HG02885 (cell line): ENCODE measurements around the gene LRMDA.
A peak's percentile ranks its signal among the peaks of the same experiment; 100 is the strongest.

Experiments
- ATAC-seq: cut with Tn5 transposase; IDR thresholded peaks from one replicate; pipeline ENCODE4 v1.9.1; 2021; ENCODE audit warnings: mild to moderate bottlenecking; ENCODE audit not compliant: unreplicated experiment, poor library complexity

LRMDA gene

DNA sequence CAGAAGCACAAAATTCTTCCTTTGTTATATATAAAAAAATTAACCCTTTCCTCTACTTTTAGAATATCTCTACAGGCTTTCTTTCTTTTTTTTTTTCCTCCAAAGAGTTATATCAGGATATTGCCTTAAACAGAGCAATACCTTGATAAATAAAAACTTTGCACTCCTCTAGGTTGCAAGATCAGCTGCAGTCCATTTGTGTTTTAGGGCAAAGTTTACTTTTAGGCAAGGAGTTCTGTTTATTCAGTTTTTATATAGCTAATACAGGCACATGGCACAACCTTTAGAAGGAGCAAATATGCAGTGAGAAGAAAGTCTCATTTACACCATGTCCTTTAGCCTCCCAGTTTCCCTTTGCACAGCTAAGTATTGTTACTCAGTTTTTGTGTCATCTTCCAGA lies 10.3 kb downstream of the LRMDA start:
- ATAC-seq = no peak

DNA sequence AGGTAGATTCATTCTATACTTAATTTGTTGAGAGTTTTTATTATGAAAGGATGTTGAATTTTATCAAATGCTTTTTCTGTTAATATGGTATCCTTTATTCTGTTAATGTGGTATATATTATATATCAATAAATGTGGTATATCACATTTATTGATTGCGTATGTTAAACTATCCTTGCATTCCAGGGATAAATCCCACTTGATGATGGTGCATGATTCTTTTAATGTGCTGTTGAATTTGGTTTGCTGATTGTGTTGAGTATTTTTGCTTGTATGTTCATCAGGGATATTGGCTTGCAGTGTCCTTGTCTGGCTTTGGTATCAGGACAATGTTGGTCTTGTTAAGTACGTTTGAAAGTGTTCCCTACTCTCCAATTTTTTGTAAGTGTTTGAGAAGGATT lies 11.9 kb downstream of the LRMDA start:
- no peak for ATAC-seq

GRCh38 chr10:75444781-75445386 lies 13.5 kb downstream of the LRMDA start:
- ATAC-seq = no peak

DNA sequence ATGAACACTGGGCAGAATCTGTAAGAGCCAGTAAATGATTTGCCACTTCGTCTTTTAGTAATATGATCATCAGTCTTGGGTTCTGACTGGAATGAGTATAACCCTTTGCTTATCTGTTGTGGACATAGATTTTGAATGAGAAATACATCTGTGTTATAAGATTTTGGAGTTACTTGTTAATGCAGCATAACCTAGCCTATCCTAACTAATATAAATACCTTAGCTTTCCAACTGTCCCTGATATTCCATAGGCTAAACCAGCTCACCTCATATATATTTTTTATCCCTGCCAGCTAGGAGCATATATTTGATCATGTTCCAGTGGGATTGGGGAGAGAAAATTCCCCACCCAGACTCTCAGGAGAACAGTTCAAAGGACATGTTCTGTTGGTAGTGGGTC lies 15.1 kb downstream of the LRMDA start:
- ATAC-seq = no peak

DNA sequence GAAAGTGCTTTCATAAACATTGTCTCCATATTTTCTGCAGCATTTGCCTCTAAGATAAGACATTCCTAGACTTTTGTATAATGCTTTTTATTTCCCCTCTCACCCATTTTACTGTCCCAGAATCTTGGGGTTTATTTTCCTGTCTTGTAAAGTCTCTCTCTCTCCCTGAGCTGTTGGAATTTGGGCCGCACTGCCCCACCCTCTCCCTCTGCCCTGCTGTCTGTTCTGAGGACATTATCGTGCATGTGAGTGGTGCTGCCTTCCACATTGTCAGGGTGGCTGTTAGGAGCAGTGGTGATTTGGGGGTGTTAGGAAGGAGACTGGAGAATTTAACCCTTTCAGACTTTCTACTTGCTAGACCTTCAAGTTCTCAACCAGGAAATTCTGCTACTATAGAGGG lies 16.7 kb downstream of the LRMDA start:
- no peak for ATAC-seq

GRCh38 chr10:75449382-75450074 lies 18.1 kb downstream of the LRMDA start:
- no peak for ATAC-seq

DNA sequence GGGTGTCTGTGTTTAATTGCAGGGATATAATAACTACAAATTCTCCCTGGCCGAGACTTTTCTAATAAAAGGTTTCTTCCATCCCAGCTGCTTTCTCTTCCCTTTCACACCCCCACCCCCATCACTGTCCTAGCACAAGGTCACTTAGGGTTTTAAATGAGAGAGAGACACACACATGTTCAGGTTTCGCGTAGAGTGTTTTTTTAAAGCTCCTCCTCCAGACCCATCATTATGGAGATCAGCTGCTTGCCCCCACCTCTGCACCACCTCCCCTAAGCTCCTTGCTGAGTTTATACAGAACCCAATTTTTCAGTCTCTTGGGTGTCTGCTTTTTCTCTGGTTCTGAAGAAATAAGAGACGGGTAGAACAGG lies 18.6 kb downstream of the LRMDA start:
- ATAC-seq = no peak

DNA sequence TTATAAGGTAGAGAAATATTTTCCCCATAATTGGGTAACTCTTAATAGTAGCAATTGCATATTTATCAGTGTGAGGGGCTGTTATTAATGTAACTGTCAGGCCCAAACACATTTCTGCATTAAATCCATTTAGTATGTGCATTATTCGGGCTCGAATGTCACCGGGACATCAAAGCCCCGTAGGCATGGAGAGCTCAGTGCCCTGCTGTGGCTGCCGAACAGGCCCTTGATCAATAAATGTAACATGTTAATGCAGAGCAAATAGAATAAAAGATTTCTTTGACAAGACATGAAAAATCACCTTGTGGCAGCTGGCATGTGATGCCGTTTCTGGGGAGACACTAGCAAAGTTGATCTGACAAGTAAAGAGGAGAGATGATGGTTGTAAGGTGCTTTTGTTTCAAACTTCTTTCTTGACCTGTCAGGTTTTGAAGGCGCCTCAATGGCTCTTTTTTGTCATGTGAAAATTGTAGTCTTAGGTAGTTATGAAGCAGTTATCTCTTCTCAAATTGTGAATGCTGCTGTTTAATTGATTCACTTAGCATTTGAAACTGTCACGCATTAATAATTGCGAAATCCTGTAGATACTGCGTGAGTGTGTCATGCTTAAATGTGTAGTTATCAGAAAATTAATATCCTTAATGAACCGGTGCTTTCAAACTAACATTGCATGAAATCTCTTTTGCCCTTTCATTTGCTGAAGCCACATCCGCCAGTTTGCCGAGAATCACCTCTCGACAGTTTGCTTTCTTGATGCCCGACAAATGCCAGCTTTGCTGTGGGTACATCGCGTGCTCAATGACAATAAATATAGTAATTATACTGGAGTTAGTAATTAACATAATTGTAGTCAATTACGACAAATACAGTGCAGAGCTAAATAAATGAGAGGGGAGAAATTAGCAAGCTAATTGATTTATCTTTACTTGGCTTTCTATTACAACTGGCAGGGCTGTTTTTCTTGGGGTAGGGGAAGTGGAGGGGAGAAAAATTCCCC lies 19.5 kb downstream of the LRMDA start:
- ATAC-seq = no peak

DNA sequence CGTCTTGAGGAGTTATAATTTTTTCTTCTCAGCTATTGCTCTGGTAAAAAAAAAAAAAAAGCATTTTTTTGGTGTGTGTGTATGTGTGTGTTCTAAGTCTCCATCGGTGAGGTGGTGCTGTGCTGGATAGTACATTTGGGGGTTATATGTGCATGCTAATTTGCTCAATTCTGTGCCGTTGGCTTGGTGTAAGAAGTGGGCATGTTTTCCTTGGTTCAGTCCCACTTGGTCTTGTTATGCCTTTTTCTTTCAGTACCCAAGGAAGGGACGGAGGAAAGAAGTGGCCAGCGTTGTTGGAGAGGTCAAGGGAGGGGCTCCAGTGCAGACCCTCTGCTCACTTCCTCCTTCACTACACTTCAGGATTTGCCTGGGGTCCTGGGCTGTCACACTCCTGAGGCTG lies 20.4 kb downstream of the LRMDA start:
- no peak for ATAC-seq

DNA sequence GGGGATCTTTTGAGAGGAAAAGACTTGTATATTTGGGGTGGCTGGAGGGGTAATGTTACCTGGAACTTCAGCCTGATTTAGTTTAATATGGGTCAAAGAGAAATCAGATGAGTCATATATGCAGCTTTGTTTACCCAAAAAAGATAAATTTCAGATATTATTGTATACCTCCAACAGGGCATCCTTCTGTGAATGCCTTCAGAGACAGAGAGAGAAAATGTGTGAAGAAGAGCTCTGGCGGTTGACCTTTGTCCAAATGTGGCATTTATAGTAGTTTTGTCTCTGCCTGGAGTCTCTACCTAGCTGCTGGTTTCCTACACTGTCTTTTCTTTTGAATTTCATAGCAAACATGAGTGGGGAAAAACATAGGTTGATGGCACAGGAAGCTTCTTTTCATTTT lies 21.6 kb downstream of the LRMDA start:
- ATAC-seq = no peak

GRCh38 chr10:75456122-75456521 lies 24.7 kb downstream of the LRMDA start:
- ATAC-seq = no peak

DNA sequence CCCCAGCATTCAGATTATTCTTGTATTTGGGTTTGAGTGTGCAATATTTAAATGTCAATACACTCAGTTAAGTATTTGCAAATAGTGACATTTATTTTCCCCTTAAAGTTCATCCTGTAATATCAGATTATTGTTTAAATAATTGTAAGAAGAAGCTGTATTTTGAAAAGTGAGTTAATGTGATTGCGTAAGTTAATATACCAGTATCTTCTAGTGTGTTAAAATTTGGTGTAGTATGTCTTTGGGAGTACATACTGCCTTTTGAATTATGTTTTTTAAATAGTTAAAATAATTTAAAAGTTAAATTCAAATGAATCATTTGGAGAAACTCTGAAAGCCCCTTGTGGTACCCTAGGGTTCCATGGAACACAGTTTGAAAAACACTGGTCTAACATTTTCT lies 28.6 kb downstream of the LRMDA start:
- ATAC-seq = no peak

DNA sequence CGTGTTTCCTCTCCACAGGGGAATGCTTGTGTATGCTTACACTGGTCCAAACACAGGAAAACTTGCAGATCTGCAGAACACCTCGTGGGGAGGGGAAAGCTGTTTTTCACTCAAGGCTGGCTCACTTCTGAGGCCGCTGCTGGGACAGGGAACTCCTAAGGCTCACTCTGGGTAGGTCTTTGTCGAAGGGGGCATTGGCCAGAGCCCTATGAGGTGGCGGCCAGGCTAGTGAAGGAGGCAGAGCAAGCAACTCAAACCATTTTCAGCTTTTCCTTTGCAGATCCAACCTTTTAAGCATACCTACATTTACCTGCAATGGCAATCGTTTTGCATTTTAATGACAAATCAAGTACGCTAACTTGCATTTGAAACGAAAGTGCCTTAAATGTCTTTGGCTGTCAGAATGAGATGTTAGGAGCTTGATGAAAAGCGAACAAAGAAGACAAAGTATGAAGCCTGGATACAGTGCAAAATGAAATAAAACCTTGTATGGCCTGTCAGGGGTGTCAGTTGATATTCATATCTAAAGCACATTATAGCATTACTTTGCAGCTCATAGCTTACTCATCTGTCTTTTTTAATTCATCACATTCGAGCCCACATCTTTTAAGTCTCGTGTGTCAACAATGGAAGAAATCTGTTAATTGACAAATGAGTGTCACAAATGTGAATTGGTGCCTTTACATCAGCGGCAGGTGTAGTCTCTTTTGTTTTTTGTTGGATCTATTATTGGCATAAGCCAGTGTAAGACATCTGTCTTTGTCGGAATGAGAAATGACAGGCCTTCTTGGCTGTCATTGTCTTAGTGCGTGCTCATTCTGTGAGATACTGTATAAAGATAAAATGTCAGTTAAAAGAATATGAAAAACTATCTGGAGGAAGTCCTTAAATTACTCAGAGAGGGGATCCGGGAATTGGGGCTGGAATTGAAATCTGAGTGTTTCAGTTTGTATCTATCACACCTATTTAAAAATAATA lies 30.5 kb downstream of the LRMDA start:
- no peak for ATAC-seq

DNA sequence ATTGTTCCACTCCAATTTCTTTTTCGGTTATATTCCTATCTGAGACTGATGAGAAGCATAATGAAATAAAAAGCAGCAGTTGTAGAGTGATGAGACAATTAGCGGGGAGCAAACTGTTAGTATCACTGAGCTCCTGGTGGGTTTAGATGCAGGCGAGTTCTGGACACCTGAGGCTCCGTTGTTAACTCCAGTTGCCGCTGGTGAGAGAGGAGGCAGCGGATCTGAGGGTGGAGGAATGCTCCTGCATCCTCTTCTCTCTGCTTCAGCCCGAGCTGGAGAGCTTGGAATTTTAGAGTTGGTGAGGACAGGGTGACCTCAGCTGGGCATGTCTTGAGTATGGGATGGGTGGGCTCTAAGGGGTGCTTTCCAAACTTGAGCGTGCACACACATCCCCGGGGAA lies 31.4 kb downstream of the LRMDA start:
- ATAC-seq = no peak

DNA sequence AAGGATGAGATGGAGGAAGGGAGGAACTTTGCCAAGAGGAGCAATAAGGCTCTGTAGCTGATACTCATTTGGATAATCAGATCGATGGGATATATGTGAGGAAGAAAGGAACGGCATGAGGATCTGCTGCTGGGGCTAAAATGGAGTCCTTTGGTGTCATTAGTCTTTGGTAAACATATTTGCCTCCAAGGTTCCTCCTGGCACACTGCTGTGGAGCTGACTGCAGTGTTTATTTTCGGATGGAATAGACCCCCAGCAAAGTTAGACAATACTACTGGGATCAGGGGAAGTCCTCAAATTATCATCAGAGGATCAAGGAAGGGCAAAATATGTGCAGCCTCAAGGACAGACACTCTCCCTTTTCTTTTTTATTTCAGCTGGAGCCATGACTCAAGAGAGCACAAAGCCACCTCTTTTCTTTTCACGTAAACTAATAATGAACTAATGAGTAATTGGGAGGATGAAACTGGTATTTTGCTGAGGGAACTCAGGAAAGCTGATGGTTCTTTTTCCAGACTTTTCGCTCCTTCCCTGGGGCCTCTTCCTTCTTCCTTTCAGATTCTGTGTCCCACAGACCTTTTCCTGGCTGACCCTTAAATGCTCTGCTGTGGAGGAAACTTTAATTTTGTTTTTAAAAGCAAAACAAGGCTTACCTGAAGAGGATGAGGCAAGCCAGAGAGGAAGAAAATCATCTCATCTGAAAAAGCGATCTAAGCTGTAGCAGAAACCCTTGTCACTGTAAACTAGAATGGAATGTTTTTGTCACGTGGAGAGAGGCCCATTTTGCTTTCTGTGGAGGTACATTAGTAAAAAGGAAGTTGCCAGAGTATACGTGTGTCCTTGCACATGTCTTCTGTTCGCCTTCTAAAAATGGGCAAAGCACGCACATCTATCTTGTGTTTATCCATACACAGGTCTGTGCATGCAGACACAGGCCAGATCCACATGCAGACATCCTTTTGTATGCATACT lies 33.3 kb downstream of the LRMDA start:
- ATAC-seq = peak; percentile 41

GRCh38 chr10:75465450-75465827 lies 34.0 kb downstream of the LRMDA start:
- no peak for ATAC-seq

GRCh38 chr10:75466001-75466400 lies 34.6 kb downstream of the LRMDA start:
- ATAC-seq = no peak

DNA sequence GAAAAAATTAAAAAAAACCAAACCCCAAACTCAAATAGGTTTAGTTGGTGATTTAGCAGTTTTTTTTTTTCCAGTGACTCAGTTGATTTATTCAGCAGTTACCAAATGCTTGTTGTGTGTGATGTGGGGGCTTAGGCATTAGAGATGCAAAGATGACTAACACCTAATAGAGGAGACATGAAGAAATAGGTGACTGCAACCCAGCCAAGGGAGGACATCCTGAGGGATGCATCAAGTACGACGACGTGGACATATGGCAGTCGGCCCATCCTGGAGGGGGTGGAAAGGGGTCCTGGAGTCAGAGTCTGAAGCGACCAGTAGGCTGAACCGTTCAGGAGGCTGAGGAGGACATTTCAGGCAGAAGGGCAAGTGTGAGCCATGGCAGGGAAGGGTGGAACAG lies 35.5 kb downstream of the LRMDA start:
- no peak for ATAC-seq

DNA sequence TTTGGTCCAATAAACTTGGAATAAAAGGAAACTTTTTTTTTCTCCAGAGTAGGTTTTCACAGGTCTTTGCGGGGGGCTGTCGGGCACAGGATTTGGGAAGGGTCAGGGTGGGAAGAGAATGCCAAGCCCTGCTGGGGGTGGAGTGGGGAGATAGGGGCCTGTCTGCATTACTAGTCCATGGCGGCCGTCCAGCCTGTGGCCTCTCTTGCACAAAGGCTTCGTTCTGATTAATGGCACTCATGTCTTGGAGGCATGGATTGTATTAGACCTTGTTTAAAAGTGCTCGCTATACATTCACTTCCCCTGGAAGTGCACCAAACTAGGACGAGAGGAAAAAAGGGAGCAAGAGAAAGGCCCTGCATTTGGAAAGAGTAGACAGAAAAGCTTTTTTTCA lies 37.2 kb downstream of the LRMDA start:
- ATAC-seq = no peak
